Mucosa of rectum (tissue), 2 donors: ENCODE measurements around the gene AGBL5.

Experiments
- H3K27ac ChIP-seq, 2 donors: one replicate each; pipeline ENCODE4 v1.7.0; 2013; ENCODE audit warnings: inconsistent platforms in 2 of 2, low read depth in 2 of 2, low read length in 2 of 2
- H3K27me3 ChIP-seq, 2 donors: one replicate each; pipeline ENCODE4 v1.7.0; 2013; ENCODE audit warnings: low read length in 2 of 2; ENCODE audit not compliant: control insufficient read depth in 2 of 2, insufficient read depth in 2 of 2
- H3K36me3 ChIP-seq, 2 donors: one replicate each; pipeline ENCODE4 v1.7.0; 2013; ENCODE audit warnings: low read length in 2 of 2; ENCODE audit not compliant: control insufficient read depth in 2 of 2, insufficient read depth in 2 of 2
- H3K4me1 ChIP-seq, 2 donors: one replicate each; pipeline ENCODE4 v1.7.0; 2013; ENCODE audit warnings: low read length in 2 of 2, mild to moderate bottlenecking in 1 of 2; ENCODE audit not compliant: control insufficient read depth in 2 of 2, insufficient read depth in 2 of 2
- H3K4me3 ChIP-seq, 2 donors: one replicate each; pipeline ENCODE4 v1.7.0; 2013; ENCODE audit warnings: low read length in 2 of 2
- H3K9ac ChIP-seq, 2 donors: one replicate each; pipeline ENCODE4 v1.7.0; 2013; ENCODE audit warnings: low read length in 2 of 2, low read depth in 1 of 2, mild to moderate bottlenecking in 1 of 2
- H3K9me3 ChIP-seq, 2 donors: one replicate each; pipeline ENCODE4 v1.7.0; 2013; ENCODE audit warnings: low read length in 2 of 2; ENCODE audit not compliant: control insufficient read depth in 2 of 2
- donor health status: healthy.
- donor health status: Normal muscosa, but diverticular disease.

The AGBL5 gene

GRCh38 chr2:27051902-27052645 is 606 bp downstream of the AGBL5 start:
- peak overlapping the region; percentile 70 to 73 for H3K9ac ChIP-seq

GRCh38 chr2:27053321-27053720 is 1.9 kb downstream of the AGBL5 start:
- no peak overlapping the region for H3K27ac ChIP-seq
- H3K4me3 ChIP-seq: no peak overlapping the region

More at GRCh38 chr2:27051902-27052645, 606 bp downstream of the AGBL5 start:
- H3K27me3 ChIP-seq: no peaks in the 10 kb centered on the region
- peak overlapping the region; percentile 28 to 82 for H3K27ac ChIP-seq
- peak overlapping the region; percentile 82 to 87 for H3K4me3 ChIP-seq
- peaks cover 26 to 27% of the 10 kb centered on the region in 2 donors for H3K36me3 ChIP-seq
- no peaks in the 10 kb centered on the region for H3K9me3 ChIP-seq
- H3K4me1 ChIP-seq: peaks cover 11 to 19% of the 10 kb centered on the region in 2 donors

GRCh38 chr2:27053776-27054175 is 2.3 kb downstream of the AGBL5 start:
- Histone ChIP-seq H3K27me3 (no peaks in the 10 kb centered on the region), H3K4me3 (no peak overlapping the region), H3K36me3 (peaks cover 31% of the 10 kb centered on the region in 2 donors), H3K9me3 (no peaks in the 10 kb centered on the region), H3K27ac (no peak overlapping the region), H3K4me1 (peaks cover 11 to 19% of the 10 kb centered on the region in 2 donors), H3K9ac (no peak overlapping the region)

More at GRCh38 chr2:27053321-27053720, 1.9 kb downstream of the AGBL5 start:
- H3K4me1 ChIP-seq: peaks cover 11 to 19% of the 10 kb centered on the region in 2 donors
- H3K9me3 ChIP-seq: no peaks in the 10 kb centered on the region
- H3K36me3 ChIP-seq: peaks cover 28 to 31% of the 10 kb centered on the region in 2 donors
- no peaks in the 10 kb centered on the region for H3K27me3 ChIP-seq
- no peak overlapping the region for H3K9ac ChIP-seq

GRCh38 chr2:27054721-27055120 is 3.3 kb downstream of the AGBL5 start:
- H3K36me3 ChIP-seq: peaks cover 34 to 35% of the 10 kb centered on the region in 2 donors
- no peak overlapping the region for H3K4me3 ChIP-seq
- H3K4me1 ChIP-seq: peaks cover 5 to 13% of the 10 kb centered on the region in 2 donors
- H3K9me3 ChIP-seq: no peaks in the 10 kb centered on the region
- no peak overlapping the region for H3K9ac ChIP-seq
- no peaks in the 10 kb centered on the region for H3K27me3 ChIP-seq
- no peak overlapping the region for H3K27ac ChIP-seq

GRCh38 chr2:27057184-27057583 is 5.7 kb downstream of the AGBL5 start:
- no peak overlapping the region for H3K9ac ChIP-seq
- peaks cover under 1 to 2% of the 10 kb centered on the region in 2 donors for H3K4me1 ChIP-seq
- peaks cover 40% of the 10 kb centered on the region in 2 donors for H3K36me3 ChIP-seq
- no peak overlapping the region for H3K27ac ChIP-seq
- no peaks in the 10 kb centered on the region for H3K9me3 ChIP-seq
- no peak overlapping the region for H3K4me3 ChIP-seq
- no peaks in the 10 kb centered on the region for H3K27me3 ChIP-seq

GRCh38 chr2:27058210-27058609 is 6.7 kb downstream of the AGBL5 start:
- peaks cover 44% of the 10 kb centered on the region in 2 donors for H3K36me3 ChIP-seq
- H3K4me1 ChIP-seq: no peaks in the 10 kb centered on the region
- H3K9me3 ChIP-seq: no peaks in the 10 kb centered on the region
- H3K4me3 ChIP-seq: no peak overlapping the region
- H3K27ac ChIP-seq: no peak overlapping the region
- no peak overlapping the region for H3K9ac ChIP-seq
- H3K27me3 ChIP-seq: no peaks in the 10 kb centered on the region

GRCh38 chr2:27059141-27059820 is 7.8 kb downstream of the AGBL5 start:
- Histone ChIP-seq H3K4me1 (no peaks in the 10 kb centered on the region), H3K4me3 (no peak overlapping the region), H3K36me3 (peaks cover 38% of the 10 kb centered on the region in 2 donors), H3K27ac (no peak overlapping the region), H3K9ac (no peak overlapping the region), H3K9me3 (no peaks in the 10 kb centered on the region), H3K27me3 (no peaks in the 10 kb centered on the region)

GRCh38 chr2:27060323-27060722 is 8.9 kb downstream of the AGBL5 start:
- Histone ChIP-seq H3K9ac (no peak overlapping the region), H3K4me1 (no peaks in the 10 kb centered on the region), H3K4me3 (no peak overlapping the region), H3K27me3 (no peaks in the 10 kb centered on the region), H3K27ac (no peak overlapping the region), H3K9me3 (no peaks in the 10 kb centered on the region), H3K36me3 (peaks cover 31 to 36% of the 10 kb centered on the region in 2 donors)

- H3K27ac ChIP-seq: no peak overlapping the region
- no peaks in the 10 kb centered on the region for H3K27me3 ChIP-seq
- no peak overlapping the region for H3K4me3 ChIP-seq
- H3K9me3 ChIP-seq: no peaks in the 10 kb centered on the region
- H3K9ac ChIP-seq: no peak overlapping the region
- peaks cover 31 to 34% of the 10 kb centered on the region in 2 donors for H3K36me3 ChIP-seq
- H3K4me1 ChIP-seq: peaks cover 4 to 6% of the 10 kb centered on the region in 2 donors
These were observed 13.7 kb downstream of the AGBL5 start for GRCh38 chr2:27065128-27065527.

- peaks cover 17 to 19% of the 10 kb centered on the region in 2 donors for H3K4me1 ChIP-seq
- no peaks in the 10 kb centered on the region for H3K27me3 ChIP-seq
- no peak overlapping the region for H3K27ac ChIP-seq
- no peak overlapping the region for H3K4me3 ChIP-seq
- no peaks in the 10 kb centered on the region for H3K9me3 ChIP-seq
- H3K9ac ChIP-seq: no peak overlapping the region
- H3K36me3 ChIP-seq: peaks cover 24 to 29% of the 10 kb centered on the region in 2 donors
These were observed 15.9 kb downstream of the AGBL5 start for GRCh38 chr2:27067385-27067784.
